GM19455 (cell line): ENCODE data around the gene SF3B2.
"Not testable (repeated sequence)": the region's sequence is repeated elsewhere in the genome, so short reads cannot be mapped to it uniquely, and the experiment has no call there.

Source experiments
- ATAC-seq: cut with Tn5 transposase; IDR thresholded peaks from one replicate; pipeline ENCODE4 v1.9.1; 2021; ENCODE audit not compliant: unreplicated experiment

The SF3B2 gene

GRCh38 chr11:66104057-66104638 lies 52.0 kb downstream of the SF3B2 start:
- no peak for ATAC-seq

- ATAC-seq = no peak
Observed at GRCh38 chr11:66106786-66107599, 54.8 kb downstream of the SF3B2 start.

- no peak for ATAC-seq
Observed at GRCh38 chr11:66107600-66108510, 55.7 kb downstream of the SF3B2 start.

- no peak for ATAC-seq
Observed at GRCh38 chr11:66109294-66109693, 57.1 kb downstream of the SF3B2 start.

- ATAC-seq = no peak
Observed at GRCh38 chr11:66111158-66111557, 59.0 kb downstream of the SF3B2 start.

- ATAC-seq = no peak
Observed at GRCh38 chr11:66112041-66112491, 59.9 kb downstream of the SF3B2 start.

GRCh38 chr11:66112601-66113499 lies 60.7 kb downstream of the SF3B2 start:
- ATAC-seq = no peak

- not testable (repeated sequence) for ATAC-seq
Observed at GRCh38 chr11:66114957-66115356, 62.8 kb downstream of the SF3B2 start.

- ATAC-seq = no peak
Observed at GRCh38 chr11:66115638-66116301, 63.6 kb downstream of the SF3B2 start.

- ATAC-seq = no peak
Observed at GRCh38 chr11:66116576-66117361, 64.6 kb downstream of the SF3B2 start.

GRCh38 chr11:66118847-66119246 lies 66.7 kb downstream of the SF3B2 start:
- ATAC-seq = no peak
